ENCODE data around the gene JPH2.
A peak's percentile ranks its signal among the peaks of the same experiment; 100 is the strongest.

The JPH2 gene

GRCh38 chr20:44207126-44207723, 20.2 kb upstream of the JPH2 start:
- TF ChIP-seq Cebpa-rat (IDR thresholded peaks at IDR 0.05), result no peak
- H3K9ac ChIP-seq, result peak overlapping the region in 2 of 11 experiments; percentile 13 to 97; a peak in 1 of 22 replicates
- H3K36me3 ChIP-seq, result peaks cover 36 to 51% (median 42%) of the 10 kb centered on the region in 11 experiments
- no peak overlapping the region; a peak in 1 of 20 replicates for H3K4me3 ChIP-seq
- H4K20me1 ChIP-seq, result peaks cover 54 to 82% (median 74%) of the 10 kb centered on the region in 11 experiments
- peak overlapping the region; percentile 26 to 98 (median 89); a peak in 21 of 22 replicates for H3K4me2 ChIP-seq
- H3K27me3 ChIP-seq, result no peaks in the 10 kb centered on the region
- H3K4me1 ChIP-seq, result peaks cover 37 to 53% (median 48%) of the 10 kb centered on the region in 10 experiments
- no peaks in the 10 kb centered on the region for H3K9me3 ChIP-seq (replicated peaks in 1 of 11)
- no peak overlapping the region; a peak in 1 of 22 replicates for H3K27ac ChIP-seq

GRCh38 chr20:44206132-44206531, 19.1 kb upstream of the JPH2 start:
- Histone ChIP-seq H3K9me3 (replicated peaks in 1 of 11) (no peaks in the 10 kb centered on the region), H3K4me2 (peak overlapping the region in 1 of 11 experiments; percentile 98; a peak in 1 of 22 replicates), H4K20me1 (peaks cover 62 to 93% (median 85%) of the 10 kb centered on the region in 11 experiments), H3K27me3 (no peaks in the 10 kb centered on the region), H3K36me3 (peaks cover 47 to 62% (median 53%) of the 10 kb centered on the region in 11 experiments), H3K4me1 (peaks cover 26 to 44% (median 37%) of the 10 kb centered on the region in 10 experiments), H3K4me3 (no peak overlapping the region), H3K27ac (no peak overlapping the region), H3K9ac (no peak overlapping the region)
- no peak for TF ChIP-seq Cebpa-rat (IDR thresholded peaks at IDR 0.05)

GRCh38 chr20:44204832-44205215, 17.8 kb upstream of the JPH2 start:
- H3K9ac ChIP-seq, result no peak overlapping the region
- peaks cover 25 to 44% (median 36%) of the 10 kb centered on the region in 10 experiments for H3K4me1 ChIP-seq
- peak overlapping the region in 3 of 11 experiments; percentile 31 to 59 (median 32); a peak in 1 of 22 replicates for H3K27ac ChIP-seq
- no peaks in the 10 kb centered on the region for H3K9me3 ChIP-seq (replicated peaks in 1 of 11)
- H3K27me3 ChIP-seq, result no peaks in the 10 kb centered on the region
- H3K4me3 ChIP-seq, result no peak overlapping the region
- no peak for TF ChIP-seq Cebpa-rat (IDR thresholded peaks at IDR 0.05)
- peaks cover 60 to 75% (median 66%) of the 10 kb centered on the region in 11 experiments for H3K36me3 ChIP-seq
- H3K4me2 ChIP-seq, result peak overlapping the region in 3 of 11 experiments; percentile 3 to 57 (median 38); a peak in 4 of 22 replicates
- peaks cover 68 to 100% (median 98%) of the 10 kb centered on the region in 11 experiments for H4K20me1 ChIP-seq

- Histone ChIP-seq H3K36me3 (peaks cover 65 to 80% (median 71%) of the 10 kb centered on the region in 11 experiments), H3K27ac (peak overlapping the region in 6 of 11 experiments; percentile 3 to 59 (median 32); a peak in 4 of 22 replicates), H3K4me1 (peaks cover 22 to 42% (median 34%) of the 10 kb centered on the region in 10 experiments), H3K4me3 (no peak overlapping the region), H3K9ac (no peak overlapping the region), H3K27me3 (no peaks in the 10 kb centered on the region), H3K9me3 (replicated peaks in 1 of 11) (no peaks in the 10 kb centered on the region), H4K20me1 (peaks cover 68 to 100% (median 99%) of the 10 kb centered on the region in 11 experiments), H3K4me2 (peak overlapping the region in 5 of 11 experiments; percentile 3 to 57 (median 38); a peak in 7 of 22 replicates)
- TF ChIP-seq Cebpa-rat (IDR thresholded peaks at IDR 0.05), result no peak
Observed at GRCh38 chr20:44204156-44204831, 17.3 kb upstream of the JPH2 start.

GRCh38 chr20:44203161-44203560, 16.2 kb upstream of the JPH2 start:
- peaks cover 63 to 98% (median 89%) of the 10 kb centered on the region in 11 experiments for H4K20me1 ChIP-seq
- no peaks in the 10 kb centered on the region for H3K27me3 ChIP-seq
- TF ChIP-seq Cebpa-rat (IDR thresholded peaks at IDR 0.05), result no peak
- H3K27ac ChIP-seq, result peak overlapping the region in 1 of 11 experiments; percentile 4; a peak in 1 of 22 replicates
- peaks cover 73 to 92% (median 80%) of the 10 kb centered on the region in 11 experiments for H3K36me3 ChIP-seq
- no peaks in the 10 kb centered on the region for H3K9me3 ChIP-seq (replicated peaks in 1 of 11)
- no peak overlapping the region for H3K4me2 ChIP-seq
- H3K9ac ChIP-seq, result no peak overlapping the region
- peaks cover 10 to 31% (median 23%) of the 10 kb centered on the region in 10 experiments for H3K4me1 ChIP-seq
- no peak overlapping the region for H3K4me3 ChIP-seq

GRCh38 chr20:44200983-44201382, 14.0 kb upstream of the JPH2 start:
- Histone ChIP-seq H3K4me3 (no peak overlapping the region), H3K4me1 (peaks cover 0 to 11% (median 9%) of the 10 kb centered on the region in 10 experiments; a peak in 14 of 20 replicates), H3K27ac (no peak overlapping the region), H4K20me1 (peaks cover 43 to 98% (median 84%) of the 10 kb centered on the region in 11 experiments; a peak in 21 of 22 replicates), H3K36me3 (peaks cover 86 to 100% (median 95%) of the 10 kb centered on the region in 11 experiments), H3K27me3 (no peaks in the 10 kb centered on the region), H3K4me2 (no peak overlapping the region), H3K9ac (no peak overlapping the region), H3K9me3 (replicated peaks in 1 of 11) (no peaks in the 10 kb centered on the region)
- TF ChIP-seq Cebpa-rat (IDR thresholded peaks at IDR 0.05), result no peak

- no peak overlapping the region for H3K4me3 ChIP-seq
- no peaks in the 10 kb centered on the region for H3K27me3 ChIP-seq
- no peak for TF ChIP-seq Cebpa-rat (IDR thresholded peaks at IDR 0.05)
- no peak overlapping the region for H3K9ac ChIP-seq
- H3K4me2 ChIP-seq, result no peak overlapping the region
- peaks cover 84 to 100% (median 93%) of the 10 kb centered on the region in 11 experiments for H3K36me3 ChIP-seq
- peaks cover 0 to 18% (median 10%) of the 10 kb centered on the region in 10 experiments; a peak in 14 of 20 replicates for H3K4me1 ChIP-seq
- H3K27ac ChIP-seq, result no peak overlapping the region
- H4K20me1 ChIP-seq, result peaks cover 38 to 98% (median 79%) of the 10 kb centered on the region in 11 experiments; a peak in 21 of 22 replicates
- H3K9me3 ChIP-seq (replicated peaks in 1 of 11), result no peaks in the 10 kb centered on the region
Observed at GRCh38 chr20:44200371-44200770, 13.4 kb upstream of the JPH2 start.

GRCh38 chr20:44199877-44200276, 12.9 kb upstream of the JPH2 start:
- TF ChIP-seq Cebpa-rat (IDR thresholded peaks at IDR 0.05), result no peak
- peaks cover 3 to 22% (median 12%) of the 10 kb centered on the region in 10 experiments for H3K4me1 ChIP-seq
- no peaks in the 10 kb centered on the region for H3K27me3 ChIP-seq
- H3K4me3 ChIP-seq, result no peak overlapping the region
- no peak overlapping the region for H3K9ac ChIP-seq
- no peaks in the 10 kb centered on the region for H3K9me3 ChIP-seq (replicated peaks in 1 of 11)
- H3K27ac ChIP-seq, result no peak overlapping the region
- H4K20me1 ChIP-seq, result peaks cover 35 to 98% (median 74%) of the 10 kb centered on the region in 11 experiments; a peak in 21 of 22 replicates
- H3K4me2 ChIP-seq, result no peak overlapping the region
- peaks cover 79 to 98% (median 88%) of the 10 kb centered on the region in 11 experiments for H3K36me3 ChIP-seq

DNA sequence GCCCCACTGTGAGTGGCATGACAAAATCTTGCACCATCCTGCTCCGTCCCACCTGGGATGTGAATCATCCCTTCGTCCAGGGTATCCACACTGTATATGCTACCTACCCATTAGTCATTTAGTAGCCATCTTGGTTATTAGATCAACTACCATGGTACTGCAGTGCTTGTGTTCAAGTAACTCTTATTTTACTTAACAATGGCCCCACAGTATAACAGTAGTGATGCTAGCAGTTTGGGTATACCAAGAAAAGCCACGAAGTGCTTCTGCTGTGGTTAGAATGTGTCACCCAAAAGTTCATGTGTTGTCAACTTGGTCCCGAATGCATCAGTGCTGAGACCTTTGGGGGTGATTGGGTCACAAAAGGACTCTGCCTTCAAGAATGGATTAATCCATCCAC, 11.9 kb upstream of the JPH2 start:
- Histone ChIP-seq H3K27me3 (no peaks in the 10 kb centered on the region), H3K4me2 (no peak overlapping the region), H3K36me3 (peaks cover 74 to 88% (median 79%) of the 10 kb centered on the region in 11 experiments), H3K4me1 (peaks cover 0 to 23% (median 16%) of the 10 kb centered on the region in 10 experiments; a peak in 17 of 20 replicates), H3K4me3 (no peak overlapping the region), H3K9ac (no peak overlapping the region), H3K9me3 (replicated peaks in 1 of 11) (no peaks in the 10 kb centered on the region), H3K27ac (no peak overlapping the region), H4K20me1 (peaks cover 29 to 96% (median 64%) of the 10 kb centered on the region in 11 experiments; a peak in 21 of 22 replicates)
- TF ChIP-seq Cebpa-rat (IDR thresholded peaks at IDR 0.05), result no peak

Measured in BLaER1 treated with 17β-estradiol and CSF1 and Interleukin-3, amounts not matched to agents 10 nM and 100 nM (cell line).